GM10847 (cell line): ENCODE results near the gene DNAJB8.

ENCODE experiments used
- POLR2A ChIP-seq: IDR thresholded peaks from 2 replicates; pipeline ENCODE4 v1.6.1; 2011; ENCODE audit not compliant: insufficient read length; ENCODE audit errors: extremely low read depth

Gene DNAJB8

GRCh38 chr3:128466840-128467541, at the start of gene DNAJB8:
Gene DNAJB8, minus strand, starts transcription at chr3:128466890. Its CDS starts 3,645 bp downstream, at chr3:128463245.
- no peak for TF ChIP-seq POLR2A

GRCh38 chr3:128515967-128516366, 49.3 kb upstream of the DNAJB8 start:
- TF ChIP-seq POLR2A: no peak

GRCh38 chr3:128508852-128509251, 42.2 kb upstream of the DNAJB8 start:
- TF ChIP-seq POLR2A: no peak

- no peak for TF ChIP-seq POLR2A
Observed at GRCh38 chr3:128506754-128507153, 40.1 kb upstream of the DNAJB8 start.

- TF ChIP-seq POLR2A: no peak
Observed at GRCh38 chr3:128505771-128506170, 39.1 kb upstream of the DNAJB8 start.

GRCh38 chr3:128504963-128505730, 38.5 kb upstream of the DNAJB8 start:
- TF ChIP-seq POLR2A: no peak

GRCh38 chr3:128504533-128504915, 37.8 kb upstream of the DNAJB8 start:
- no peak for TF ChIP-seq POLR2A

GRCh38 chr3:128503751-128504532, 37.3 kb upstream of the DNAJB8 start:
- TF ChIP-seq POLR2A: no peak

- no peak for TF ChIP-seq POLR2A
Observed at GRCh38 chr3:128503164-128503651, 36.5 kb upstream of the DNAJB8 start.

GRCh38 chr3:128502712-128503111, 36.0 kb upstream of the DNAJB8 start:
- TF ChIP-seq POLR2A: no peak

GRCh38 chr3:128501431-128501830, 34.7 kb upstream of the DNAJB8 start:
- no peak for TF ChIP-seq POLR2A

- TF ChIP-seq POLR2A: no peak
Observed at GRCh38 chr3:128500556-128500955, 33.9 kb upstream of the DNAJB8 start.

- TF ChIP-seq POLR2A: no peak
Observed at GRCh38 chr3:128499724-128500275, 33.1 kb upstream of the DNAJB8 start.

- TF ChIP-seq POLR2A: no peak
Observed at GRCh38 chr3:128498901-128499530, 32.3 kb upstream of the DNAJB8 start.

GRCh38 chr3:128498127-128498626, 31.5 kb upstream of the DNAJB8 start:
- TF ChIP-seq POLR2A: no peak
